Measurements from ENCODE around the gene MAGEF1. TPM values are rescaled to one million over a fixed set of nuclear protein-coding genes. Genes with fewer than 3 reads are reported as not detected.
"Not testable (repeated sequence)": the region's sequence is repeated elsewhere in the genome, so short reads cannot be mapped to it uniquely, and the experiment has no call there.

Gene MAGEF1
- total and polyA plus RNA-seq, 11 donors: 24.7 to 36.4 (median 31.8) TPM

GRCh38 chr3:184731786-184732537 lies 20.1 kb upstream of the MAGEF1 start:
- no peaks in the 10 kb centered on the region for H3K9me3 ChIP-seq
- intact Hi-C loops (cut with DNase I): loop anchor here in 2 of 10 donors (5.0 kb wide), 1 partner anchor 40 kb away; no protein-coding TSS in a partner anchor
- peak in 1 of 5 donors; percentile 6 for DNase-seq
- no peak overlapping the region for H3K4me3 ChIP-seq
- ATAC-seq: no peak
- WGBS, 4 donors: 70 to 77% (median 76%) methylated on average over 11 of the region's 11 CpGs
- no peak overlapping the region for H3K27ac ChIP-seq
- H3K4me1 ChIP-seq: peaks cover 0 to 7% (median 4%) of the 10 kb centered on the region in 12 donors
- no peaks in the 10 kb centered on the region for H3K36me3 ChIP-seq
- TF ChIP-seq CTCF (IDR thresholded peaks at IDR 0.05): no peak
- no peak for TF ChIP-seq POLR2A (IDR thresholded peaks at IDR 0.05)
- H3K27me3 ChIP-seq: no peaks in the 10 kb centered on the region

GRCh38 chr3:184730924-184731323 lies 19.1 kb upstream of the MAGEF1 start:
- Histone ChIP-seq H3K27ac (no peak overlapping the region), H3K27me3 (no peaks in the 10 kb centered on the region), H3K36me3 (no peaks in the 10 kb centered on the region), H3K4me3 (no peak overlapping the region), H3K9me3 (no peaks in the 10 kb centered on the region), H3K4me1 (peaks cover 0 to 7% (median 4%) of the 10 kb centered on the region in 12 donors)
- 79 to 95% (median 90%) methylated on average over 2 of the region's 2 CpGs for WGBS, 4 donors
- intact Hi-C loops (cut with DNase I): loop anchor here in 2 of 10 donors (5.0 kb wide), 1 partner anchor 41 kb away; no protein-coding TSS in a partner anchor
- TF ChIP-seq CTCF (IDR thresholded peaks at IDR 0.05) (no peak), POLR2A (IDR thresholded peaks at IDR 0.05) (no peak)
- peak in 1 of 5 donors; percentile 1 for DNase-seq
- ATAC-seq: no peak

GRCh38 chr3:184729154-184729553 lies 17.3 kb upstream of the MAGEF1 start:
- 97 to 98% (median 97%) methylated on average over 14 of the region's 14 CpGs for WGBS, 4 donors
- intact Hi-C loops (cut with DNase I): loop anchor here in 3 of 10 donors (5.0 kb wide), 2 partner anchors 48 to 147 kb away; no protein-coding TSS in a partner anchor

GRCh38 chr3:184728010-184728527 lies 16.2 kb upstream of the MAGEF1 start:
- intact Hi-C loops (cut with DNase I): loop anchor here in 3 of 10 donors (5.0 kb wide), 2 partner anchors 49 to 146 kb away; no protein-coding TSS in a partner anchor
- no peak for DNase-seq
- Histone ChIP-seq H3K27me3 (no peaks in the 10 kb centered on the region), H3K9me3 (no peaks in the 10 kb centered on the region), H3K36me3 (no peaks in the 10 kb centered on the region), H3K4me1 (peaks cover 0 to 13% (median 4%) of the 10 kb centered on the region in 12 donors), H3K27ac (no peak overlapping the region), H3K4me3 (no peak overlapping the region)
- WGBS, 4 donors: 85 to 91% (median 89%) methylated on average over 6 of the region's 6 CpGs
- no peak for ATAC-seq
- TF ChIP-seq POLR2A (IDR thresholded peaks at IDR 0.05) (no peak), CTCF (IDR thresholded peaks at IDR 0.05) (no peak)

More at GRCh38 chr3:184729154-184729553, 17.3 kb upstream of the MAGEF1 start:
- ATAC-seq, H3K4me3 ChIP-seq, H3K27ac ChIP-seq, H3K27me3 ChIP-seq, H3K36me3 ChIP-seq, H3K9me3 ChIP-seq: not testable (repeated sequence)
- peaks cover 0 to 13% (median 4%) of the 10 kb centered on the region in 12 donors for H3K4me1 ChIP-seq
- DNase-seq: peak in 1 of 5 donors; percentile 12
